CD4-positive, alpha-beta T cell treated with Interleukin-1 beta for 1 hour (primary cell): Measurements from ENCODE around the gene ARAP2.

Experiments
- DNase-seq, 2 donors: peaks; one replicate each; pipeline ENCODE4 v3.0.0-alpha.2; 2020 to 2022

The ARAP2 gene

DNA sequence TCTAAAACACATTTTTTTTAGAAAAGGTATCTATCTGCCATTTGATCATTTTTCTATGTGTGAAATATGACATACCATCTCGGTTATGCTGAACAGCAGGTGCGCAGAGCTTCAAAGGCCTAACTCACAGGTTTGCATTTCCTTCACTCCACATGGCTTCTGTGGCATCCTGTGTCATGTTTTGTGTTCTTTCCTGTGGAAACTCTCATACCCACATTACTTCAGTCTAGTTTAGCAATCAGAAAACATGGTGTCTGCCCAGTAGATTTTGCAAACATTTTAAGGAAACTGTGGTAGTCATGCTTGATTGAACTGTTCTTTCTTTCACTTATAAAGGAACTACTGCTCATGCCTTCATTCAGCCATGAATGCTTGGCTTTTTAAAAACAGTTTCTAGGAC is 11.3 kb upstream of the ARAP2 start:
- peak; percentile 71 to 81 for DNase-seq

DNA sequence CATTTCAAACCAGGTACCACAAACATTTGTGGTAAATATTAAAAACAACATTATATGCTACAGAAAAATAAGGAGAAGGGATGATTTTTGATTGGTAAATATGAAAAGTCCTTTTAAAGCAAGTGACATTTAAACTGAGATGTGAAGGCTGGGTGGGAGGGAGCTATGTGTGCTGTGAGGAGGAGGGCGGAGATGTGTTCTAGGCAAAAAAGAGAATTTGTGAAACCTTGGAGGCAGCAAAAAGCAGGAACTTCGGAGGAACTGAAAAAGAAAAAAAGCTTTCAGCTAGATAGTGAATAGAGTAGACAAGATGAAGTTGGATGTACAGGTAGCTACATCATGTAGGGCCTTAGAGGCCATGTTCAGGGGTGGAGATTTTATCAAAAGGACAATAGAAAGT is 10.1 kb upstream of the ARAP2 start:
- no peak for DNase-seq

DNA sequence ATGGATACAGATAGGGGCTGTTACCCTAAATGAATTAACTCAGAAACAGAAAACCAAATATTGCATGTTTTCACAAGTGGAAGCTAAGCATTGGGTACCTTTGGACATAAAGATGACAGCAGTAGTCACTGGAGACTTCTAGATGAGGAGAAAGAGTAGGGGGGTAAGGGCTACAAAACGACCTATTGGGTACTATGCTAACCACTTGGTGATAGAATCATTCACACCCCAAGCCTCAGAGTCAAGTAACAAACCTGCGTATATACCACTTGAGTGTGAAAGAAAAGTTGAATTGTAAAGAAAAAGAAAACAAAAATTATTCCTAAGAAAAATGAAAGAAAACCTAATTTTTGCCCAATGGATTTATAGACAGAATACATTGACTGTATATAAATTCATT is 7.7 kb upstream of the ARAP2 start:
- no peak for DNase-seq

DNA sequence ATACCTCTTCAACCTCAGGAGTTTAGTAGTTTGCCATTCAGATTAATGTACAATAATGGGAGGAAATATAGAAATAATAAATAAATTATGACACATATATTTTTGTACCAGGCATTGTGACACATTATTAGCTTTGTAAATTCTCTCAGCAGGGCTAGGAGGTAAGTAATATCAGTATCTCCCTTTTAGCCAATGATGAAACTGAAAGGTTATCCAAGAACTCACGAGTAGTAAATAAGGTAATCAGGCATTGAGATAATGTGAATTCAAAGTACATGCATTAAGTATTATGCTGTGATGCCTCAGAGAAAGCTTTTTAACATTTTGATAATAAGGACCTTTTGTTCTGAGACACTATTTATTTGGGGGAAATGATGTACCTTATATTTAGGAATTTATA is 5.3 kb upstream of the ARAP2 start:
- no peak for DNase-seq

DNA sequence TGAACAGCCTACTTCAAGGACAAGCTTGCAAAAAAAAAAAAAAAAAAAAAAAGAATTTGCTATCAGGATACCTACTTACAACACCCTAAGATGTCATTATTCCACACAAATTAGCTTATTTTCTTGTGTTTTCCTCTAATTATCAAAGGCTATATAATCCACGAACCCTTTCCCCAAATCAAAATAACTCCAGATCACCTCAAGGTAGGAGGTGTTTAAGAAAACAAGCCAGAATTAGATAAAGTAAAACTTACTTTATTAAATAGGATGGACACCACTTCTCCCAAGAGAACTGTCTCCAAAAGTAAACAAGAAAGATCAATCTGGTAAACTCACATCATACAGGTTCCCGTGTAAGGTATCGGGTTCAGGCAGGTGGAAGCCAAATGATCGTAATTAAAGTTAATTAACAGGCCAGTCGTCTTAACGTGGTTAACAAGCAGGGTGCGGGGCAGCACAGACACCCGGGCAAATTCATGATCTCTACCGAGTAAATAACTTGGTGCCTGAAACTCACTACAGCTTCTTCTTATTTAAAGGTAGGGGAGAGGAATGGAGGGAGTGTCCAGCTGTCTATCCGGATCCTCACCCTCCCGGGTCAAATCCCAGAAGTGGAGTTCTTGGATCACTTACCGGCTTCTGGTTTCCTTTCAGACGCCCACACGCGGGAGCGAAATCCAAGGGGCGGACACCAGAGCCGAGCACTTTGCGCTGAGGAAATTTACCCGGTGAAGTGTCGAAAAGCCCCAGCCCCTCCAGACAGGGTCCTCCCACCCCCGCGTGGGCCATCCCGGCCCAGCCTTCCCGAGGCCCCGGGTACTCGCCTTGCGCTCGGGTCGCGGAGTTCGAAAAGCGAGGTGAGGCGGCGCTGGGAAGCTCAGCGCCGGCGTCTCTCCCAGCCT is 708 bp downstream of the ARAP2 start:
- peak in 1 of 2 donors; percentile 38 for DNase-seq

DNA sequence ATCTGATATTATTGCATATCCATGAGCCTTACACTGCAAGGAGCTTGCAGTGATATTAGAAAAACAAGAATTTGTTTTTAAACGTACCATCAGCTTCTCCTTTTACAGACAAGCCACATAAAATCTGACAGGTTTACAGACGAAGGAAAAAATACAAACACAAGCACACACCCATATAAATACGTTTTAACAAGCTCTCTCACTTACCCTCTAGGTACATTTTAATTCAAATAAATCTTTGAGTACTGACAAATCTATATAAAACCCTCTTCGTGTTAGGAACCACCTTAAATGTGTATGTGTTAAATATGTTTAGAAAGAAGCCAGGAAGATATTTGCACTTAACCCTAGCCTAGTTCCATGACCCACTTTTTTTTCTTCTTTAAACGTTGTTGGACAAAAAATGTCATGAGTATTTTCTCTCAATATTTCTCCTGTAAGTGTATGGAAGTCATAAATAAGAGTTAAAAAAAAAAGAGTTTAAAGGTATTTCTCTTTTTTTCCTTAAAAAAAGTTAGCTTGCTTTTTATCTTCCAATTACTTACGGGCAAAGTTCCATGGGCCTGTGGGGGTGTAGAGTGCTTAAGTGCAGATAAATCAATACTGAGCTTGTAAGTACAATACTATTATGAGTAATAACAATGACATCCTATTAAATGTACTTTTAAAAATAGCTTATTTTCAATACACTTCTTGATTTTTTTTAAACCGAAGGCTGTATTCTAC is 1.5 kb downstream of the ARAP2 start:
- no peak for DNase-seq

DNA sequence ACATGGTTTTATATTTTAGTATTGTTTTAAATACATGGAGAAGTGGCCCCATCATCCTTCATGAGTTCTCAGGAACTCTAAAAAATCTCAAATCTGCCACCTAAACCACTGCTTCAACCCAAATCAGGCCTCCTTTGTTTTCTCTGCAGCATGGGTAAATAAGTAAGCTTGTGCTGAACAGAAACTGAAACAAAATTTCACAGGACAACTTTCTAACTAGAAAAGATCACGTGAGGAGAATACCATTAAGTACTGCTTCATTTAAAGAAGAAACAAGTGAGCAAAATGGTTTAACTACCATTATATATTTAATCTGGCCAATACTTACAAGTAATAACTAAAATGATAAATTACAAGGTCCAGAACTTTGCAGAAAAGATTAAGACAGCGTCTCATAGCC is 2.5 kb downstream of the ARAP2 start:
- peak in 1 of 2 donors; percentile 67 for DNase-seq

DNA sequence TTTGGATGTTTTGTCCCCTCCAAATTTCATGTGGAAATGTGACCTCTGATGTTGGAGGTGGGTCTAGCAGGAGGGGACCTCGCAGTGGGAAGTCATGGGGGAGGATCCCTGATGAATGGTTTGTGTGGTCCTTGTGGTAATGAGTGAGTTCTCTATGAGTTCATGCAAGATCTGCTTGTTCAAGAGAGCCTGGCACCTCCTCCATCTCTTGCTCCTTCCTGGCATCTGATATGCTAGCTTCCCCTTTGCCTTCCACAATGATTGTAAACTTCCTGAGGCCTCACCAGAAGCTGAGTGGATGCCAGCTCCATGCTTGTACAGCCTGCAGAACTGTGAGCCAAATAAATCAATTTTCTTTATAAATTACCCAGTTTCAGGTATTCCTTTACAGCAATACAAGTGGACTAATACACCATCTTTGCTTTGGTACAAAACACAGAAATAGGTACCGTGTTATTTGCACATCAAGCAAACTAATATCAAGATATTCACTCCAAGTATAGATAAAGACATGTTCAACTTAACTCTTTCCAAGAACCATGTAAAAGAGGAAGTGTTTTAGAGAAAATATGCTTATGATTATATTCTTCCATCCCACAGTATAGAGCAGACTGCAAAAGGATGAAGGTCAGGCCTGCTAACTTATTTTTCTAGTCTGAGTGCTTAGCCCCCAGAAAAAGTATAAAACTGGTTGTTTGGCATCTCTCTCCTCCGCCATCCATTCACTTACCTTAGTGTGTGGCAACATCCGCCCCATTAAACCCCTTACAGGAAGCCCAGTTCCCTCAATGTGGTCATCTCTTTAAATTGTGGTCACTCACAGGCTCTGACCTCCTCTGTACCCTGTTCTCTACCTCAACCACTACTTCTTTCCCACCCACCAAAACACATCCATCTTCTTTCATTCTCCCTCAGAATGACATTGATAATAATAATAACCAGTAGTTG is 6.7 kb downstream of the ARAP2 start:
- peak in 1 of 2 donors; percentile 26 for DNase-seq

DNA sequence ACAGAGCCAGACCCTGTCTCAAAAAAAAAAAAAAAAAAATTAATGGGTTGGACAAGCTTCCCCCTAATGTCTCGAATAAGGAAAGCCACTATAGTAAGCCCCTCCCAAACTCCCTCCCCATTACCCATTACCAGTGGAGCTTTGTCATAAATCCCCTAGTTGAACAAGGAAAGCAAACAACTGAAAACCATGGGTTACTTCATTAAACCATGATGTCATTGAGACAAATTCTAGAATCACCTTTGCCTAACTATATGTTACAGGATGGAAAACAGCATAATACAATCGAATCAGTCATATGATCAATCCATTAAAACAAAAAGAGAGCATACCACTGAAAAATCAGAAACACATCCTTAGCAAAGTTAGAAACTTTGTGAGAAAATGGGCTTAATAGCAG is 8.2 kb downstream of the ARAP2 start:
- DNase-seq: no peak

DNA sequence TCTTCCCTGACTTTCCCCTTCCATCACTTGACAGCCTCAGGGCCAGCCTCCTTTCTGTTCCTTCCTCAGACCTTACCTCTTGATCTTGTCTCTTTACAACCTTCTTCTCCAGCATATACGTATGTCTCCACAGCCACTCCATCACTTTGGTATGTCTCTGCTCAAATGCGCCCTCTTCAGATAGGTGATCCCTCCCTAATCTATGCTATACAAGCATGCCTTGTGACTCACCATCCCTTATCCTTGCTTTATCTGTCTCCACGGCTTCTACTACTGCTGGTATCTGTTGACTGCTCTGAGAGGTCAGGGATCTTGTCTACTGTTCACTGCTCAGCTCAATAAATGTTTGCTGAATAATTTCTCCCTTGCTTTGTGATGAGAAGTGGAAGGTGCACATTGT is 9.0 kb downstream of the ARAP2 start:
- DNase-seq: no peak

DNA sequence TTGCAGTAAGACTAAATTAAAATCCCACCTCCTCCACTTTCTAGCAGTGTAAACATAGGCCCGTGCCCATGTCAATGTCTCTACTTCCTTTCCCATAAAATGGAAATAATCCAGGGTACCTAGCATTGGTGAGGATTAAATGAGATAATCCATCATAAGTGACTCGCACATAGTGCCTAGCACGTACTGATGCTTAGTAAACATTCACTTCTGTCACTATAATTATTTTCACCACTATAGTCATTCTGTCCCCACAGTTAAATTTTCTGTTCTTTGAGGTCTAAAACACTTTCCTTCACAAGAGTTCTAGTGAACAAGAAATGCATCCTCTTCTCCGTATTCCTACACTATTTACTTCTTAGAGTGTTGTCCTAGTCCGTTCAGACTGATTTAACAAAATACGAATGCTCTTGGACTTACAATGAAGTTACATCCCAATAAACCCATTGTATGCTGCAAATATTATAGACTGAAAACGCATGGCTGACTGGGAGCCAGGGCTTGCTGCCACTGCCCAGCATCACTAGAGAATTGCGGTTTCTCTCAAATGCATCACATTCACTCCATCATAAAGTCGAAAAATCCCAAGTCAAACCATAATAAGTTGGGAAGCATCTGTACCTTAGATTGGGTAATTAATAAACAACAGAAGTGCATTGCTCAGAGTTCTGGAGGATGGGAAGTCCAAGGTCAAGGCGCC is 10.6 kb downstream of the ARAP2 start:
- no peak for DNase-seq

DNA sequence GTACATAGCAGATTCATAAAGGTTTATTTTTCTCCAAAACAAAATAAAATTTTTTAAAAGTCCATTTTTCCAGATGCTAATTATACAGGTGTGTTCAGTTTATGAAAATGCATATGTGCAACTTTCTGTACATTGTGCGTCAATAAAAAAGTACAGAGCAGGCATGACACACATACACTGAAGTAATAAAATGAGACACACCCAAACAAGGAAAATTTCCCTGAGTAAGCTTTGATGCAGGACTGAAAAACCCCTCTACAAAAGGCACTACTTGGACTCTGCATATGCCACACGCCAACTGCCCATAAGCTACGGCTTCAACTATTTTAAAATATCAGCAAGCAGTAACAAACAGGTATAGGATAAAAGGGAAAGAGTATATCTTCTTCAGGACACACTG is 13.8 kb downstream of the ARAP2 start:
- DNase-seq: no peak

DNA sequence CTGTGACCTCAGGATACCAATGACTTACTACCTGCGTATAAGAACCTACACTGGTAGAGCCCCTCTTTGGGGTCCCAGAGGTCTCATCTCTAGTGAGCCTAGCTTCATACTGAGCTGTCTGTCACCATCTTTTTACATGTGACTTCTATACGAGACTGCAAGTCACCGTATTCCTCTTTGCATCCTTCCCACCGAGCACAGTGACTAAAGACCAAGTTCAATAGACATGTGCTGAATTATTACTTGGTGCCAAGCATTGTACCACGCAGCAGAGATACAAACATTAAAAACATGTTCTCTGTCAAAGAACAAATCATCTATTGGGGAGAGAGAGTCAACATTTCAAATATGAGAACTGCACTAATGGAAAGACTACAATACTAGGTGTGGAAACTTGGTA is 16.4 kb downstream of the ARAP2 start:
- DNase-seq: no peak

DNA sequence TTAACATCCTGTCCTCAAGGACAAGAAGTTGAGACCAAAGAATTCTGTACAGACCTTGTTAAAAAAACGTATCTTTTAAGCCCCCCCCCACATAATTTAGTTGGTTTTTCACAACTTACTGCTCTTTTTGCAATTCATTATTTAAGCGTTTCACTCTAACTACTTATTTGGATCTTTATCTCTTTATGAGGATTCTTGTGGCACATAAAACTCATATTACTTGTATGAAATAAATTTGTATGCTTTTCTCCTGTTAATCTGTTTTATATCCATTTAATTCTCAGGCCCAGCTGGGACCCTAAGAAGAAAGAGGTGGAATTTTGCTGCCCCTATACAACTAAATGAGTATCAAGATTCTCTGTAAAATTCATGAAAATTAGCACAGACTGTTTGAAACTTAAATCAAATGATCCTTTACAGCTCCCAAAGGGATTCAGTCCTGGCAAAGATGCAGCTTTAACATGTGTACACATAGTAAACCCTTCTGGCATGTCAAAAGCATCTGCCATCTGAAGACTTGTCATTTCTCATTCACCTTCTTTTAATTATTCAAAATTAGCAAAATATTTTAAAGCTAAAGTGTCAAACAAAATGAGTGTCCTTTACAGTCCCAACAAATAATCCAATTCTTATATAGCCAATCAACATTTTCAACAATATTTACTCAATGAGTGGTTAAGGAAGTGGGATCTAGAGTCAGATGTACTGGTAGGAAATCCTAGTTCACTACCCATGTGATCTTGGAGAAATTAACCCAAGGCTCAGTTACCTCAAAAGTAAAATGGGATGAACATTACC is 17.7 kb downstream of the ARAP2 start:
- no peak for DNase-seq

DNA sequence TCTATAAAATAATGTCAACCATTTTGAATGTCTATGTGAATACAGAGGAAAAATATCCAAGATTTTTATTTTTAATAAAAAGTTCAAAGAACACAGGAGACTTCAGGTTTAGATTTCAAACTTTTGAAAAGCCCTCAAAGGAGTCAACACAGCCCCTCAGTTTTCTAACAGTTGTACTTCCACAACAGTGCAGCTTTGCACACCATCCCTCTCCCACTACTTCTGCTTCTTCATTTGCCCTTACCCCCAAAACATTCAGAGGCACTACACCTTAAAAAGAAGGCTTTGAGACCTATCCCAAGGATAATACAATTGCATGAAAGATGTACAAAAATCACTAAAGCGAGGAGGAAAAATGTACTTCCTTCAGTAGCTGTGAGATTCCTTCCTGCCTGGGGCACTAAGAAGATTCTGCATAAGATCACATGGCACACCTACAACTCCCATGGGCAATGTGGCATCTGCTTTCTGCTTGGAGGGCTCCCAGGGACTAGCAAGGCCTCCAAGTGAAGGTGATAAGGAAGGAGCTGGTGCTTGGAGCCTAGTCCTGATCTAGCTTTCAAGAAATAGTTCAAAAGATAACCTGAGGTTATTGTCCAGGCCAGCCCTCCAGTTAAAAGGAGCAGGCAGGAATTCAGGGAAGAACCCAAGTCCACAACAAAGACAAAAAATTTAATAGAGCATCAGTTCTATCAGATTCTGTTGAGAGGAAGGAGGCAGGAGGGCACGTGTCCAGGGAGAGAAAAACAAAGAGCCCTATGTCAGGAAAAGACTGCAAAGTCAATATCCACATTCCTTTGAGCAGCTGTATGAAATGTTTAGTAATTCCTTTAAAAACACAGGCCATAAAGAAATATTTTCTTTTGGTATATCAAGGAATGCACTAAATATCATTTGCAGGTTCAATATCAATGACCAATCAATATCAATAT is 19.1 kb downstream of the ARAP2 start:
- no peak for DNase-seq

DNA sequence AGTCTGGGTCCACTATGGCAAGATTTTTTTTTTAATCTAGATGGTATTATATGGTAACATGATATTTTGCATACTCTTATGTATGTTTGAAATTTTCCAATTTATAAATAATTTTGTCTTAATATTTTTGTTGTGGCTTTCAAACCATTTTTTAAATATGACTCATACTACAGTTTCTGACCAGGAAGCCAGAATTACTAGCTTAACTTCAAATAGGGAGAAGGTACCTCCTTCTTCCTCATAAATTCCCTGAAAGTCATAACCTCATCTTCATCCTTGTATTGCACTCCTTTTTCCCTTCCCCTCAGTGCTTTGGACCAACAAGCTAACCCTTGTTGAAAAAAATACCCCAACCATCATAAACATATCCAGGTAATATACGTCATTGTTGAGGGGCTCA is 21.6 kb downstream of the ARAP2 start:
- DNase-seq: no peak

DNA sequence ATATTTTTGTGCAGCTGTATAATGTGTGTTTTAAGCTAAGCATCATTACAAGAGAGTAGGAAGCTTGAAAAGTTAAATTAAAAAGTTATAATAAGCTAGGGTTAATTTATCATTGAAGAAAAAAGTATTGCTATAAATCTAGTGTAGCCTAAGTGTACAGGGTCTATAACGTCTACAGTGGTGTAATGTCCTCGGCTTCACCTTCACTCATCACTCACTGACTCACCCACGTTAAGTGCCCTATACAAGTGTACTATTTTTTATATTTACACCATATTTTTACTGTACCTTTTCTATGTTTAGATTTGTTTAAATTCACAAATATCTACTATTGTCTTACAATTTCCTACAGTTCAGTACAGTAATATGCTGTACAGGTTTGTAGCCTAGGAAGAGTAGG is 23.5 kb downstream of the ARAP2 start:
- no peak for DNase-seq

DNA sequence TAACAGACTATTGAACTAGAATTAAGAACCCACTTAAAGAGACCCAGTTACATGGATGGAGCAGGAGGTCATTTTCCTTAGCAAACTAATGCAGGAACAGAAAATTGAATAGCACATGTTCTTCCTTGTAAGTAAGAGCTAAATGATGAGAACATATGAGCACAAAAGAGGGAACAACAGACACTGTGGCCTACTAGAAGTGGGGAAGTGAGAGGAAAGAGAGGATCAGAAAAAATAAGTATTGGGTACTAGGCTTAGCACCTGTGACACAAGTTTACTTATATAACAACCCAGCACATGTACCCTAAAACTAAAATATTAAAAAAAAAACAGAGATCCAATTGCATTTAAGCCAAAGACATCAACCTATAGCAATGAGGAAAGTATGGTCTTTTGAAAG is 26.2 kb downstream of the ARAP2 start:
- DNase-seq: no peak

DNA sequence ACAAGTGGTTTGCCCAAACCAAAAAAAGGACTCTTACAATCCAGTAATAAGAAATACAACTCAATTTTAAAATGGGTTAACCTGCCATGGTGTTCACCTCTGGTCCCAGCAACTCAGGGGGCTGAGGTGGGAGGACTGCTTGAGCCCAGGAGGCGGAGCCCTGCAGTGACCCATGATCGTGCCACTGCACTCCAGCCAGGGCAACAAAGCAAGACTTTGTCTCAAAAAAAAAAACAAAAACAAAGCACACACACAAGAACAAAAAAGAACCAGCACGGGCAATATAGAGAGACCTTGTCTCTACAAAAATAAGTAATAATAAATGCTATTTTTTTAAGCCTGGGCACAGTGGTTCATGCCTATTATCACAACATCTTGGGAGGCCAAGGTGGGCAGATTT is 28.7 kb downstream of the ARAP2 start:
- DNase-seq: no peak

DNA sequence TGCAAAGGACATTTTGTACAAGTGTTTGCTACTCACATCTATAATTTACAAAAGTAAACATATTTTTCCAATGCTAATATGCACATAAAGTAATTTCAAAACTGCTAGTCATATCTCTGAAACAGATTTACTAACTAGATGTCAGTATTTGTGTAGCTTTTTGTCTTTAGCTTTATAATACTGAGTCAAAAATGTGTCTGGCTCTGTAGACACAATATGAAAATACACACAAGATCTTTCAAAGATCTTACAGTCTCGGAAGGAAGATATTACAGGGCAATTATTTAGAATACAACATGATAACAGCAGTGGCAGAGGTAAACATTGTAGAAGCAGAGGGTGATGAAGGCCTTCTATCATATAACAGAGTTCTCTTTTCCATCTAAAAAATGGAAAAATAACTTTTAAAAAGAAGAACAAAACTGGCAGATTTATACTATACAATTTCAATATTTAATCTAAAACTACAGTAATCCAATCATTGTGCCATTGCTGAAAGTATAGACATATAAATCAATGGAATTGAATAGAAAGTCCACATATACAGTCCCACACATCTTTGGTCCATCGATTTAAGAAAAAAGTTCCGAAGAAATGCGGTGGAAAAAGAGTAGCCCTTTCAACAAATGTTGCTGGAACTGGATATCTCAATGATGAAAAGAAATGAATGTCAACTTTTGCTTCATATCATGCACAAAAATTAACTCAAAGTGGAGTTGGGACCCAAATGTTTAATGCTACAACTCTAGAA is 29.4 kb downstream of the ARAP2 start:
- DNase-seq: no peak
